Inflammatory macrophage treated with lipopolysaccharide for 4 hours (primary cell): ENCODE measurements around the gene NTF4.
A peak's percentile ranks its signal among the peaks of the same experiment; 100 is the strongest.
"Not testable (repeated sequence)": the region's sequence is repeated elsewhere in the genome, so short reads cannot be mapped to it uniquely, and the experiment has no call there.

Experiments used
- DNase-seq: peaks from one replicate; pipeline ENCODE4 v3.0.0-alpha.2; 2020

Gene NTF4

GRCh38 chr19:49056101-49056901 is 8.3 kb downstream of the NTF4 start:
- peak; percentile 30 for DNase-seq

GRCh38 chr19:49050376-49051033 is 14.1 kb downstream of the NTF4 start:
- DNase-seq: not testable (repeated sequence)

- DNase-seq: not testable (repeated sequence)
These were observed 14.8 kb downstream of the NTF4 start for GRCh38 chr19:49049834-49050233.

GRCh38 chr19:49049011-49049410 is 15.6 kb downstream of the NTF4 start, which contains the start of gene CGB8:
CGB8 (minus strand) TSS chr19:49049111; CDS start chr19:49048739, 372 bp downstream.
- not testable (repeated sequence) for DNase-seq

GRCh38 chr19:49043548-49043947 is 21.1 kb downstream of the NTF4 start, which contains the start of gene CGB5:
CGB5 (plus strand) TSS chr19:49043848; CDS start chr19:49044210, 362 bp downstream.
- DNase-seq: not testable (repeated sequence)

GRCh38 chr19:49042666-49043065 is 22.0 kb downstream of the NTF4 start:
- DNase-seq: not testable (repeated sequence)

- DNase-seq: no peak
These were observed 22.4 kb downstream of the NTF4 start for GRCh38 chr19:49042177-49042576.

- DNase-seq: not testable (repeated sequence)
These were observed 24.9 kb downstream of the NTF4 start for GRCh38 chr19:49039736-49040135.

- not testable (repeated sequence) for DNase-seq
These were observed 25.9 kb downstream of the NTF4 start for GRCh38 chr19:49038557-49039276.

- not testable (repeated sequence) for DNase-seq
These were observed 26.5 kb downstream of the NTF4 start for GRCh38 chr19:49038111-49038510.

- DNase-seq: peak; percentile 51
These were observed 27.8 kb downstream of the NTF4 start, which contains the start of gene CGB1 for GRCh38 chr19:49036815-49037214. CGB1 (minus strand) TSS chr19:49036895; CDS start chr19:49036711, 184 bp downstream.

- DNase-seq: peak; percentile 45
These were observed 32.8 kb downstream of the NTF4 start, which contains the start of gene CGB2 for GRCh38 chr19:49031642-49032301. CGB2 (plus strand) TSS chr19:49031890; CDS start chr19:49032096, 206 bp downstream.

GRCh38 chr19:49030323-49030722 is 34.3 kb downstream of the NTF4 start:
- not testable (repeated sequence) for DNase-seq

- DNase-seq: not testable (repeated sequence)
These were observed 34.9 kb downstream of the NTF4 start for GRCh38 chr19:49029749-49030148.

- not testable (repeated sequence) for DNase-seq
These were observed 35.9 kb downstream of the NTF4 start for GRCh38 chr19:49028686-49029085.

- not testable (repeated sequence) for DNase-seq
These were observed 39.0 kb downstream of the NTF4 start for GRCh38 chr19:49025599-49025998.

- not testable (repeated sequence) for DNase-seq
These were observed 39.5 kb downstream of the NTF4 start for GRCh38 chr19:49025088-49025487.

GRCh38 chr19:49024233-49024632 is 40.4 kb downstream of the NTF4 start, which contains the start of gene CGB3:
CGB3 (minus strand) TSS chr19:49024333; CDS start chr19:49023971, 362 bp downstream.
- not testable (repeated sequence) for DNase-seq

GRCh38 chr19:49022116-49022515 is 42.5 kb downstream of the NTF4 start:
- no peak for DNase-seq

- DNase-seq: peak; percentile 46
These were observed 43.4 kb downstream of the NTF4 start for GRCh38 chr19:49020931-49021895.

GRCh38 chr19:49020342-49020741 is 44.3 kb downstream of the NTF4 start:
- no peak for DNase-seq
